OCI-LY3 (cell line): ENCODE data around the gene PNLIPRP1.

Experiments
- H2AFZ ChIP-seq: fragments of 200-600, 300-600 bp; shearing (Covaris generic); 2 replicates; pipeline ENCODE4 v1.6.0; 2014; ENCODE audit warnings: antibody characterized with exemption, low read depth, low read length
- H3K27ac ChIP-seq: fragments of 200-600, 300-600 bp; sonication (generic); 2 replicates; pipeline ENCODE4 v1.5.1; 2014; ENCODE audit warnings: mild to moderate bottlenecking, low read length, moderate library complexity, mixed read lengths
- H3K27me3 ChIP-seq: fragments of 200-600, 300-600 bp; sonication (generic); 2 replicates; pipeline ENCODE4 v1.6.1; 2014; ENCODE audit warnings: low read depth, low read length, mixed read lengths
- H3K36me3 ChIP-seq: fragments of 200-600, 300-600 bp; sonication (generic); replicated peaks from 2 replicates; pipeline ENCODE3; 2014; ENCODE audit warnings: low read depth, low read length, mixed read lengths
- H3K4me1 ChIP-seq: fragments of 300-600, 200-600 bp; sonication (generic); 2 replicates; pipeline ENCODE4 v1.6.1; 2014; ENCODE audit warnings: low read length, mixed read lengths
- H3K4me2 ChIP-seq: fragments of 200-600, 300-600 bp; sonication (generic); 2 replicates; pipeline ENCODE4 v1.6.1; 2014; ENCODE audit warnings: low read length, mixed read lengths
- H3K4me3 ChIP-seq: fragments of 300-600, 200-600 bp; sonication (generic); 2 replicates; pipeline ENCODE4 v1.5.1; 2014; ENCODE audit warnings: antibody characterized with exemption, mild to moderate bottlenecking, low read length, moderate library complexity
- H3K79me2 ChIP-seq: fragments of 300-600, 200-600 bp; shearing (Covaris generic); 2 replicates; pipeline ENCODE4 v1.6.1; 2014; ENCODE audit warnings: mild to moderate bottlenecking, low read length, mixed read lengths
- H3K9ac ChIP-seq: fragments of 300-600, 200-600 bp; shearing (Covaris generic); 2 replicates; pipeline ENCODE4 v1.6.0; 2014; ENCODE audit warnings: mild to moderate bottlenecking, low read length, moderate library complexity
- H3K9me3 ChIP-seq: fragments of 200-600, 300-600 bp; shearing (Covaris generic); 2 replicates; pipeline ENCODE4 v1.6.1; 2014; ENCODE audit warnings: low read length, mixed read lengths; ENCODE audit not compliant: insufficient read depth
- H4K20me1 ChIP-seq: fragments of 200-600, 300-600 bp; sonication (generic); 2 replicates; pipeline ENCODE4 v1.6.1; 2016; ENCODE audit warnings: low read length, mixed read lengths; ENCODE audit not compliant: insufficient read depth
- EZH2phosphoT487 ChIP-seq: fragments of 200-600 bp; shearing (Covaris generic); IDR thresholded peaks from 2 replicates; pipeline ENCODE4 v1.6.1; 2018; ENCODE audit warnings: antibody characterized with exemption, mixed run types, low read depth
- TF ChIP-seq, protein P1 (sequence below): fragments of 200-600, 300-600 bp; sonication (generic); IDR thresholded peaks from 2 replicates; pipeline ENCODE4 v1.5.1; 2014; ENCODE audit warnings: antibody characterized with exemption, low read length, low read depth

Gene PNLIPRP1

DNA sequence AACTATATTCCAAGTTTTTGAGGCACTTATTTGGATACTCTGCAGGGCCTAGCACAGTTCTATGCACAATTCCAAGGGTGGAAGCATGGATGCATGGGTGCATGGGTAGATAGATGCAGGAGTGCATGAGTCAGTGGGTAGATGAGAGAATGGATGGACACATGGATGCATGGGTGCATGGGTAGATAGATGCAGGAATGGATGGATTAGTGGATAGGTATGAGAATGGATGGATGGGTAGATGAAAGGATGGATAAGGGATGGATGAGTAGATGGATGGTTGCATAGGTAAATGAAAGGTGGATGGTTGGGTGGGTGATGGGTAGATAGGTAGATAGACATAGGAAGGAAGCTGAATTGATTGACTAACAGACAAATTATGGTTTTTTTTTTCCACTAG lies 45.6 kb downstream of the PNLIPRP1 start:
- Histone ChIP-seq H3K4me2 (no peak overlapping the region), H4K20me1 (no peaks in the 10 kb centered on the region), H3K36me3 (no peaks in the 10 kb centered on the region), H2AFZ (no peak overlapping the region), H3K27ac (no peak overlapping the region), H3K4me1 (no peaks in the 10 kb centered on the region), H3K79me2 (no peaks in the 10 kb centered on the region), H3K9ac (no peak overlapping the region), H3K9me3 (no peaks in the 10 kb centered on the region), H3K27me3 (no peaks in the 10 kb centered on the region), H3K4me3 (no peak overlapping the region)
- TF ChIP-seq, protein P1, sequence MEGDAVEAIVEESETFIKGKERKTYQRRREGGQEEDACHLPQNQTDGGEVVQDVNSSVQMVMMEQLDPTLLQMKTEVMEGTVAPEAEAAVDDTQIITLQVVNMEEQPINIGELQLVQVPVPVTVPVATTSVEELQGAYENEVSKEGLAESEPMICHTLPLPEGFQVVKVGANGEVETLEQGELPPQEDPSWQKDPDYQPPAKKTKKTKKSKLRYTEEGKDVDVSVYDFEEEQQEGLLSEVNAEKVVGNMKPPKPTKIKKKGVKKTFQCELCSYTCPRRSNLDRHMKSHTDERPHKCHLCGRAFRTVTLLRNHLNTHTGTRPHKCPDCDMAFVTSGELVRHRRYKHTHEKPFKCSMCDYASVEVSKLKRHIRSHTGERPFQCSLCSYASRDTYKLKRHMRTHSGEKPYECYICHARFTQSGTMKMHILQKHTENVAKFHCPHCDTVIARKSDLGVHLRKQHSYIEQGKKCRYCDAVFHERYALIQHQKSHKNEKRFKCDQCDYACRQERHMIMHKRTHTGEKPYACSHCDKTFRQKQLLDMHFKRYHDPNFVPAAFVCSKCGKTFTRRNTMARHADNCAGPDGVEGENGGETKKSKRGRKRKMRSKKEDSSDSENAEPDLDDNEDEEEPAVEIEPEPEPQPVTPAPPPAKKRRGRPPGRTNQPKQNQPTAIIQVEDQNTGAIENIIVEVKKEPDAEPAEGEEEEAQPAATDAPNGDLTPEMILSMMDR: no peak
- no peak for TF ChIP-seq EZH2phosphoT487

DNA sequence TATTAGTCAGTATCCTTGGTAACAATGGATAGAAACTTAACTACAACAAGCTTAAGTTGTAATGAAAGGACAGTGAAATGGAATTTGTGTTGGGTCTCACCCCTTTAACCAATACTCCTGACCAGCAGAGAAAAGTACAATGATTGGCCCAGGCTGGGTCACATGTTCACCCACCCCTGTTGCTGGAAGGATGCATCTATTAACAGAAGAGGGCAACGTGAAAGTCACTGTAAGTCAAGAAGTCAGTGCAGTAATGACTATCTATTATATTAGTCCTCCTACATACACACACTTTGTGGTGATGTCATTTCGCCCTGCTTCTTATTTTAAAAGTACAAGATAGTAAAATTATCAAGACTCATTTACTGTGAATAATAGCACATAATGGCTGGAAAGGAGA lies 46.2 kb downstream of the PNLIPRP1 start:
- Histone ChIP-seq H3K79me2 (no peaks in the 10 kb centered on the region), H3K4me2 (no peak overlapping the region), H3K4me1 (no peaks in the 10 kb centered on the region), H4K20me1 (no peaks in the 10 kb centered on the region), H3K9ac (no peak overlapping the region), H3K36me3 (no peaks in the 10 kb centered on the region), H3K9me3 (no peaks in the 10 kb centered on the region), H3K27ac (no peak overlapping the region), H3K4me3 (no peak overlapping the region), H3K27me3 (no peaks in the 10 kb centered on the region), H2AFZ (no peak overlapping the region)
- no peak for TF ChIP-seq EZH2phosphoT487
- TF ChIP-seq, protein P1: no peak

DNA sequence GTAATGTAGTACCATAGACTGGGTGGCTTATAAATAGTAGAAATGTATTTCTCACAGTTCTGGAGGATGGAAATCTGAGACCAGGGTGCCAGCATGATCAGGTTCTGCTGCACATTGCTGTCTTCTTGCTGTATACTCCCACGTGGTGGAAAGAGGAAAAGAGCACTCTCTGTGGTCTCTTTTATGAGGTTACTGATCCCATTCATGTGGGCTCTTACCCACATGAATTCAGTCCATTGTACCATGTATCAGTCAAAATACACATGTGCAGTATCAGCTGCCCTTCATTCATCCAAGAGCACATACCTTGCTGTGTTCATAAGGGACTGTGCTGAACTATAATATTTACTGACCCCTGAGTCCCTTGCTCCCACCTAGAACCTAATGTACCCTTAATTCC lies 47.1 kb downstream of the PNLIPRP1 start:
- Histone ChIP-seq H3K27ac (no peak overlapping the region), H2AFZ (no peak overlapping the region), H3K9ac (no peak overlapping the region), H3K4me1 (no peaks in the 10 kb centered on the region), H3K4me2 (no peak overlapping the region), H3K9me3 (no peaks in the 10 kb centered on the region), H3K27me3 (no peaks in the 10 kb centered on the region), H3K79me2 (no peaks in the 10 kb centered on the region), H3K36me3 (no peaks in the 10 kb centered on the region), H3K4me3 (no peak overlapping the region), H4K20me1 (no peaks in the 10 kb centered on the region)
- no peak for TF ChIP-seq EZH2phosphoT487
- TF ChIP-seq, protein P1: no peak

DNA sequence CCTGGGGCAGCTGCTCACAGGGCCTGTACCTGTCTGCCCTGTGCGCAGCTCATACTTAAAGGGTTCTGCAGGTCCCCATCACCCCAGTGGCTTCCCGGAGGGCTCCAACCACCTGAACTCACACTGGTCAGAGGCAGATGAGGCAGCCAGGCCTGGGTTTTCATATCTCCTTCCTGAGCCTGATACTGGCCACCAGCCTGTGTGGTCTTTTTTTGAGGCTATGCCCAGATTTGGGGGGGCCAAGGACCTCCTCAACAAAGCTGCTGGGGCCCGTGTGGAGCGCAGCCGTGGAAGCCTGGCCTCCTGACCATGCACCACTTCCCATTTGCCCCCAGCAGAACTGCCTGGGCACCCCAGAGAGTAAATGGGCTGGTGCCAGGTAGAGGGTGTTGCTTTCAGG lies 55.7 kb downstream of the PNLIPRP1 start:
- Histone ChIP-seq H3K9me3 (no peaks in the 10 kb centered on the region), H3K4me3 (no peak overlapping the region), H3K9ac (no peak overlapping the region), H3K4me2 (no peak overlapping the region), H3K36me3 (no peaks in the 10 kb centered on the region), H3K27me3 (no peaks in the 10 kb centered on the region), H3K4me1 (no peaks in the 10 kb centered on the region), H3K27ac (no peak overlapping the region), H2AFZ (no peak overlapping the region), H4K20me1 (no peaks in the 10 kb centered on the region), H3K79me2 (no peaks in the 10 kb centered on the region)
- TF ChIP-seq, protein P1: no peak
- no peak for TF ChIP-seq EZH2phosphoT487
